Stimulated activated naive CD8-positive, alpha-beta T cell treated with anti-CD3 and anti-CD28 coated beads, Interleukin-15, amount 100 ng/mL, for 72 hours (primary cell): ENCODE data around the gene MINDY1.

Experiments used
- ATAC-seq: fragments of 150-1000 bp; cut with Tn5 transposase; 2 replicates; pipeline ENCODE4 v1.10.0; 2021; ENCODE audit warnings: mild to moderate bottlenecking, moderate library complexity
- DNase-seq, 2 donors: peaks; one replicate each; pipeline ENCODE4 v3.0.0; 2021 to 2022
- H3K27ac Mint-ChIP-seq, 2 donors: one replicate each; pipeline ENCODE4 v1.8.0; 2022; ENCODE audit warnings: mild to moderate bottlenecking in 2 of 2, mixed read lengths in 2 of 2, moderate library complexity in 2 of 2
- H3K27me3 Mint-ChIP-seq: one replicate; pipeline ENCODE4 v1.8.0; 2022; ENCODE audit warnings: mixed read lengths
- H3K4me1 Mint-ChIP-seq: one replicate; pipeline ENCODE4 v1.8.0; 2022; ENCODE audit warnings: mild to moderate bottlenecking, mixed read lengths
- H3K4me3 Mint-ChIP-seq, 2 donors: one replicate each; pipeline ENCODE4 v1.8.0; 2022; ENCODE audit warnings: mild to moderate bottlenecking in 2 of 2, mixed read lengths in 2 of 2, moderate library complexity in 1 of 2
- H3K9me3 Mint-ChIP-seq, 2 donors: one replicate each; pipeline ENCODE4 v1.8.0; 2022; ENCODE audit warnings: mixed read lengths in 2 of 2

Gene MINDY1

GRCh38 chr1:151006327-151007052 is at the start of gene MINDY1:
Gene MINDY1 (minus strand): TSS chr1:151006902. CDS start chr1:151002617, 4,285 bp downstream.
- Mint-ChIP-seq H3K9me3 (no peaks in the 10 kb centered on the region), H3K4me1 (peaks cover 96% of the 10 kb centered on the region), H3K27me3 (no peaks in the 10 kb centered on the region), H3K4me3 (peak within 1 kb of the TSS; percentile 98 to 100), H3K27ac (peak within 1 kb of the TSS; percentile 98 to 99)
- ATAC-seq (peak; percentile 67), DNase-seq (peak; percentile 32 to 59)

GRCh38 chr1:151056149-151056548 is 49.4 kb upstream of the MINDY1 start:
- Mint-ChIP-seq H3K27me3 (no peaks in the 10 kb centered on the region), H3K27ac (peak overlapping the region; percentile 57 to 94), H3K9me3 (no peaks in the 10 kb centered on the region), H3K4me3 (peak overlapping the region; percentile 93 to 95), H3K4me1 (peaks cover 68% of the 10 kb centered on the region)
- no peak for ATAC-seq
- no peak for DNase-seq

- peak overlapping the region; percentile 93 to 95 for H3K4me3 Mint-ChIP-seq
- H3K27me3 Mint-ChIP-seq: no peaks in the 10 kb centered on the region
- DNase-seq (no peak), ATAC-seq (no peak)
- no peaks in the 10 kb centered on the region for H3K9me3 Mint-ChIP-seq
- peaks cover 64% of the 10 kb centered on the region for H3K4me1 Mint-ChIP-seq
- peak overlapping the region; percentile 57 to 94 for H3K27ac Mint-ChIP-seq
Observed at GRCh38 chr1:151055581-151055980, 48.9 kb upstream of the MINDY1 start.

GRCh38 chr1:151054971-151055547 is 48.4 kb upstream of the MINDY1 start:
- DNase-seq (no peak), ATAC-seq (no peak)
- Mint-ChIP-seq H3K4me3 (peak overlapping the region; percentile 93 to 95), H3K4me1 (peaks cover 65% of the 10 kb centered on the region), H3K27me3 (no peaks in the 10 kb centered on the region), H3K27ac (peak overlapping the region; percentile 67 to 89), H3K9me3 (no peaks in the 10 kb centered on the region)

- Mint-ChIP-seq H3K4me1 (peaks cover 69% of the 10 kb centered on the region), H3K4me3 (no peak overlapping the region), H3K27ac (no peak overlapping the region), H3K9me3 (no peaks in the 10 kb centered on the region), H3K27me3 (no peaks in the 10 kb centered on the region)
- no peak for DNase-seq
- ATAC-seq: no peak
Observed at GRCh38 chr1:151051356-151052009, 44.8 kb upstream of the MINDY1 start.

- no peaks in the 10 kb centered on the region for H3K9me3 Mint-ChIP-seq
- no peak overlapping the region for H3K4me3 Mint-ChIP-seq
- no peak overlapping the region for H3K27ac Mint-ChIP-seq
- H3K4me1 Mint-ChIP-seq: peaks cover 63% of the 10 kb centered on the region
- DNase-seq (no peak), ATAC-seq (no peak)
- no peaks in the 10 kb centered on the region for H3K27me3 Mint-ChIP-seq
Observed at GRCh38 chr1:151050051-151050688, 43.5 kb upstream of the MINDY1 start.

- H3K4me3 Mint-ChIP-seq: peak overlapping the region in 1 of 2 donors; percentile 48
- no peak overlapping the region for H3K27ac Mint-ChIP-seq
- no peak for ATAC-seq
- peaks cover 56% of the 10 kb centered on the region for H3K4me1 Mint-ChIP-seq
- no peaks in the 10 kb centered on the region for H3K27me3 Mint-ChIP-seq
- H3K9me3 Mint-ChIP-seq: no peaks in the 10 kb centered on the region
- no peak for DNase-seq
Observed at GRCh38 chr1:151049458-151049857, 42.8 kb upstream of the MINDY1 start.

- Mint-ChIP-seq H3K4me3 (peak overlapping the region; percentile 92 to 96), H3K9me3 (no peaks in the 10 kb centered on the region), H3K27me3 (no peaks in the 10 kb centered on the region), H3K27ac (peak overlapping the region; percentile 96 to 98), H3K4me1 (peaks cover 59% of the 10 kb centered on the region)
- peak; percentile 16 for ATAC-seq
- DNase-seq: no peak
Observed at GRCh38 chr1:151048645-151049032, 41.9 kb upstream of the MINDY1 start.

GRCh38 chr1:151047925-151048644 is 41.4 kb upstream of the MINDY1 start:
- H3K4me3 Mint-ChIP-seq: peak overlapping the region; percentile 92 to 96
- ATAC-seq: peak; percentile 91
- no peaks in the 10 kb centered on the region for H3K27me3 Mint-ChIP-seq
- DNase-seq: peak; percentile 72 to 79
- H3K27ac Mint-ChIP-seq: peak overlapping the region; percentile 96 to 98
- H3K9me3 Mint-ChIP-seq: no peaks in the 10 kb centered on the region
- peaks cover 65% of the 10 kb centered on the region for H3K4me1 Mint-ChIP-seq

GRCh38 chr1:151047591-151047924 is 40.9 kb upstream of the MINDY1 start, which contains the start of gene C1orf56:
Gene C1orf56 (plus strand): TSS chr1:151047751. CDS start chr1:151047848, 97 bp downstream.
- no peaks in the 10 kb centered on the region for H3K9me3 Mint-ChIP-seq
- H3K4me1 Mint-ChIP-seq: peaks cover 66% of the 10 kb centered on the region
- no peaks in the 10 kb centered on the region for H3K27me3 Mint-ChIP-seq
- DNase-seq (peak; percentile 56 to 62), ATAC-seq (peak; percentile 69)
- peak within 1 kb of the TSS; percentile 96 to 98 for H3K27ac Mint-ChIP-seq
- H3K4me3 Mint-ChIP-seq: peak within 1 kb of the TSS; percentile 92 to 96

GRCh38 chr1:151043163-151043562 is 36.5 kb upstream of the MINDY1 start:
- ATAC-seq (peak; percentile 55), DNase-seq (no peak)
- H3K4me3 Mint-ChIP-seq: no peak overlapping the region
- no peaks in the 10 kb centered on the region for H3K9me3 Mint-ChIP-seq
- peaks cover 33% of the 10 kb centered on the region for H3K4me1 Mint-ChIP-seq
- H3K27ac Mint-ChIP-seq: peak overlapping the region in 1 of 2 donors; percentile 37
- H3K27me3 Mint-ChIP-seq: no peaks in the 10 kb centered on the region

- Mint-ChIP-seq H3K27me3 (no peaks in the 10 kb centered on the region), H3K4me3 (no peak overlapping the region), H3K27ac (no peak overlapping the region), H3K4me1 (peaks cover 15% of the 10 kb centered on the region), H3K9me3 (no peaks in the 10 kb centered on the region)
- ATAC-seq (no peak), DNase-seq (no peak)
Observed at GRCh38 chr1:151039521-151039920, 32.8 kb upstream of the MINDY1 start.

- Mint-ChIP-seq H3K9me3 (no peaks in the 10 kb centered on the region), H3K27ac (no peak overlapping the region), H3K4me1 (no peaks in the 10 kb centered on the region), H3K27me3 (no peaks in the 10 kb centered on the region), H3K4me3 (no peak overlapping the region)
- DNase-seq (no peak), ATAC-seq (no peak)
Observed at GRCh38 chr1:151037032-151037431, 30.3 kb upstream of the MINDY1 start.

GRCh38 chr1:151036356-151036755 is 29.7 kb upstream of the MINDY1 start, which contains the start of gene BNIPL:
Gene BNIPL (plus strand): TSS chr1:151036586. CDS start chr1:151036726, 140 bp downstream.
- Mint-ChIP-seq H3K27ac (peak within 1 kb of the TSS; percentile 3 to 64), H3K27me3 (no peaks in the 10 kb centered on the region), H3K9me3 (no peaks in the 10 kb centered on the region), H3K4me1 (no peaks in the 10 kb centered on the region), H3K4me3 (no peak within 1 kb of the TSS)
- ATAC-seq (no peak), DNase-seq (no peak)

GRCh38 chr1:151035167-151035566 is 28.5 kb upstream of the MINDY1 start:
- no peaks in the 10 kb centered on the region for H3K27me3 Mint-ChIP-seq
- no peaks in the 10 kb centered on the region for H3K4me1 Mint-ChIP-seq
- no peak overlapping the region for H3K4me3 Mint-ChIP-seq
- no peak for DNase-seq
- peak overlapping the region in 1 of 2 donors; percentile 94 for H3K27ac Mint-ChIP-seq
- H3K9me3 Mint-ChIP-seq: no peaks in the 10 kb centered on the region
- ATAC-seq: no peak
